KMS-11 (cell line): ENCODE measurements around the gene ZFP64.
A peak's percentile ranks its signal among the peaks of the same experiment; 100 is the strongest.
"Not testable (repeated sequence)": the region's sequence is repeated elsewhere in the genome, so short reads cannot be mapped to it uniquely, and the experiment has no call there.

Experiments
- H2AFZ ChIP-seq: fragments of 200-600 bp; sonication (generic); 2 replicates; pipeline ENCODE4 v1.6.1; 2016; ENCODE audit warnings: antibody characterized with exemption, mixed run types, low read depth
- H3K27ac ChIP-seq: fragments of 200-600 bp; sonication (generic); 2 replicates; pipeline ENCODE4 v1.6.1; 2016; ENCODE audit warnings: mild to moderate bottlenecking, mixed run types
- H3K27me3 ChIP-seq: fragments of 200-600 bp; sonication (generic); 2 replicates; pipeline ENCODE4 v1.6.1; 2017; ENCODE audit warnings: mild to moderate bottlenecking, low read depth, mixed run types, moderate library complexity; ENCODE audit not compliant: insufficient read depth
- H3K36me3 ChIP-seq: fragments of 200-600 bp; sonication (generic); 2 replicates; pipeline ENCODE4 v1.6.1; 2017; ENCODE audit warnings: mild to moderate bottlenecking, mixed run types; ENCODE audit not compliant: insufficient read depth
- H3K4me1 ChIP-seq: fragments of 200-600 bp; sonication (generic); 2 replicates; pipeline ENCODE4 v1.6.1; 2016; ENCODE audit warnings: mild to moderate bottlenecking, low read depth, mixed run types; ENCODE audit not compliant: poor library complexity, severe bottlenecking
- H3K4me2 ChIP-seq: fragments of 200-600 bp; sonication (generic); 2 replicates; pipeline ENCODE4 v1.7.0; 2016; ENCODE audit warnings: mild to moderate bottlenecking, mixed run types
- H3K4me3 ChIP-seq: fragments of 200-600 bp; sonication (generic); IDR thresholded peaks from 2 replicates; pipeline ENCODE4 v1.6.1; 2017; ENCODE audit warnings: low read depth, low read length, mixed read lengths; ENCODE audit not compliant: insufficient read depth
- H3K79me2 ChIP-seq: fragments of 200-600 bp; sonication (generic); 2 replicates; pipeline ENCODE4 v1.6.1; 2016; ENCODE audit warnings: low read depth, mixed run types; ENCODE audit not compliant: insufficient read depth
- H3K9ac ChIP-seq: fragments of 200-600 bp; sonication (generic); 2 replicates; pipeline ENCODE4 v1.6.1; 2016; ENCODE audit warnings: mild to moderate bottlenecking, mixed run types
- H4K20me1 ChIP-seq: fragments of 200-600 bp; sonication (generic); 2 replicates; pipeline ENCODE4 v1.6.1; 2016; ENCODE audit warnings: mild to moderate bottlenecking, mixed run types; ENCODE audit not compliant: insufficient read depth
- TF ChIP-seq, protein P1 (sequence below): fragments of 200-600 bp; sonication (generic); conservative IDR thresholded peaks from 2 replicates; pipeline ENCODE4 v1.6.1; 2017; ENCODE audit warnings: low read depth, mild to moderate bottlenecking, antibody characterized with exemption, low read length, moderate library complexity, mixed read lengths

The ZFP64 gene

DNA sequence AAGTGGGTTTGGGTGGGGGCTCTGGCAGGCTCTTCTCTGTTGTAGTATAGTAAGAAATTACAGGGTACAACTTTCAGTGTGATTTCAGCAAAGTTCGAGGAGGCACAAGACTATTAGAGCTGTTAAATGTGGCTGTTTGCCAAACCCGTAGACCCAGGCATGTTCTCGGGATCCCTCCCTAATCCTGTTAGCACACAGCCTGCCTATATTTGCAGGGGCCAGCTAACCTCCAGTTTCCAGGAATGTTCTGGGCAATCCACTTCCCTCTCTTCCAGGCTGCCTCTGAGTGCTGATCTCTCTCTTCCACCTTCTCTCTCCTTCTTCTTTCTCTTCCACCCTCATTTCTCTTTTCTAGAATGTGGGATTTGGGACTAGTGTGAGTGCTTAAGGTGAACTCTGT, 34.8 kb upstream of the ZFP64 start:
- no peak overlapping the region for H3K27ac ChIP-seq
- H3K79me2 ChIP-seq = no peaks in the 10 kb centered on the region
- no peak overlapping the region for H3K4me3 ChIP-seq
- H3K9ac ChIP-seq = no peak overlapping the region
- TF ChIP-seq, protein P1, sequence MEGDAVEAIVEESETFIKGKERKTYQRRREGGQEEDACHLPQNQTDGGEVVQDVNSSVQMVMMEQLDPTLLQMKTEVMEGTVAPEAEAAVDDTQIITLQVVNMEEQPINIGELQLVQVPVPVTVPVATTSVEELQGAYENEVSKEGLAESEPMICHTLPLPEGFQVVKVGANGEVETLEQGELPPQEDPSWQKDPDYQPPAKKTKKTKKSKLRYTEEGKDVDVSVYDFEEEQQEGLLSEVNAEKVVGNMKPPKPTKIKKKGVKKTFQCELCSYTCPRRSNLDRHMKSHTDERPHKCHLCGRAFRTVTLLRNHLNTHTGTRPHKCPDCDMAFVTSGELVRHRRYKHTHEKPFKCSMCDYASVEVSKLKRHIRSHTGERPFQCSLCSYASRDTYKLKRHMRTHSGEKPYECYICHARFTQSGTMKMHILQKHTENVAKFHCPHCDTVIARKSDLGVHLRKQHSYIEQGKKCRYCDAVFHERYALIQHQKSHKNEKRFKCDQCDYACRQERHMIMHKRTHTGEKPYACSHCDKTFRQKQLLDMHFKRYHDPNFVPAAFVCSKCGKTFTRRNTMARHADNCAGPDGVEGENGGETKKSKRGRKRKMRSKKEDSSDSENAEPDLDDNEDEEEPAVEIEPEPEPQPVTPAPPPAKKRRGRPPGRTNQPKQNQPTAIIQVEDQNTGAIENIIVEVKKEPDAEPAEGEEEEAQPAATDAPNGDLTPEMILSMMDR = no peak
- H3K4me1 ChIP-seq = peaks cover 21% of the 10 kb centered on the region
- H2AFZ ChIP-seq = no peak overlapping the region
- H3K4me2 ChIP-seq = peak overlapping the region; percentile 11
- no peaks in the 10 kb centered on the region for H3K27me3 ChIP-seq
- H3K36me3 ChIP-seq = no peaks in the 10 kb centered on the region
- no peaks in the 10 kb centered on the region for H4K20me1 ChIP-seq

- no peak overlapping the region for H3K4me3 ChIP-seq
- H3K27me3 ChIP-seq = no peaks in the 10 kb centered on the region
- peaks cover 21% of the 10 kb centered on the region for H3K4me1 ChIP-seq
- no peaks in the 10 kb centered on the region for H3K79me2 ChIP-seq
- H3K4me2 ChIP-seq = no peak overlapping the region
- no peak overlapping the region for H2AFZ ChIP-seq
- H4K20me1 ChIP-seq = no peaks in the 10 kb centered on the region
- H3K27ac ChIP-seq = no peak overlapping the region
- TF ChIP-seq, protein P1 = no peak
- no peak overlapping the region for H3K9ac ChIP-seq
- H3K36me3 ChIP-seq = no peaks in the 10 kb centered on the region
Observed at GRCh38 chr20:52224920-52225319, 33.3 kb upstream of the ZFP64 start.

GRCh38 chr20:52221362-52221761, 29.8 kb upstream of the ZFP64 start:
- H3K4me3 ChIP-seq, H3K9ac ChIP-seq, H2AFZ ChIP-seq, H3K36me3 ChIP-seq, H3K79me2 ChIP-seq, H3K4me2 ChIP-seq, H4K20me1 ChIP-seq, H3K27ac ChIP-seq, H3K27me3 ChIP-seq: not testable (repeated sequence)
- H3K4me1 ChIP-seq = peaks cover 46% of the 10 kb centered on the region

DNA sequence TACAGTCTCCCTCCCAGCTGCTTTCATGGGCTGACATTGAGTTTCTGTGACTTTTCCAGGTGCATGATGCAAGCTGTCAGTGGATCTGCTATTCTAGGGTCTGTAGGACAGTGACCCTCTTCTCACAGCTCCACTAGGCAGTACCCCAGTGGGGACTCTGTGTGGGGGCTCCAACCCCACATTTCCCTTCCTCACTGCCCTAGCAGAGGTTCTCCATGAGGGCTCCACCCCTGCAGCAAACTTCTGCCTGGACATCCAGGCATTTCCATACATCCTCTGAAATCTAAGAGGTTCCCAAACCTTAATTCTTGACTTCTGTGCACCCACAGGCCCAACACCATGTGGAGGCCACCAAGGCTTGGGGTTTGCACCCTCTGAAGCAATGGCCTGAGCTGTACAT, 29.3 kb upstream of the ZFP64 start:
- H2AFZ ChIP-seq, H3K36me3 ChIP-seq, H3K79me2 ChIP-seq, H3K27ac ChIP-seq, H3K4me3 ChIP-seq, H4K20me1 ChIP-seq, H3K27me3 ChIP-seq, H3K9ac ChIP-seq, H3K4me2 ChIP-seq: not testable (repeated sequence)
- H3K4me1 ChIP-seq = peaks cover 46% of the 10 kb centered on the region

DNA sequence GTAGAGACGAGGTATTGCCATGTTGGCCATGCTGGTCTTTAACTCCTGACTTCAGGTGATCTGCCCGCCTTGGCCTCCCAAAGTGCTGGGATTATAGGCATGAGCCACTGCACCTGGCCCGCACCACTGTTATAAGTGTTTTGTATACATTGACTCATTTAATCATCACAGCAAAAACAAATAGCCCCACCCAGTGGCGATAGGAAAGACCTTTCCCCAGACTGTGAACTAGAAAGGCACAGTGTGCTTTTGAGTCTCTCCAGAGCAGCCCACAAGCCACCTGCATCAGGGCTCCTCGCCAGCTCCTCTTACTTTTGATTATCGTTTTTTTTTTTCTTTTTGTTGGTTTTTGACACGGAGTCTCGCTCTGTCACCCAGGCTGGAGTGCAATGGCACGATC, 27.9 kb upstream of the ZFP64 start:
- Histone ChIP-seq H3K4me3 (no peak overlapping the region), H3K36me3 (no peaks in the 10 kb centered on the region), H3K79me2 (no peaks in the 10 kb centered on the region), H4K20me1 (no peaks in the 10 kb centered on the region), H3K27me3 (no peaks in the 10 kb centered on the region), H3K9ac (no peak overlapping the region), H2AFZ (no peak overlapping the region), H3K4me1 (peaks cover 38% of the 10 kb centered on the region), H3K27ac (peak overlapping the region; percentile 76; the same call in 1 of the 2 replicates), H3K4me2 (no peak overlapping the region)
- TF ChIP-seq, protein P1 = no peak
